Ishikawa (cell line): ENCODE measurements around the gene SLC8A1.

Experiments
- CEBPB ChIP-seq: IDR thresholded peaks from 2 replicates; pipeline ENCODE4 v1.6.1; 2012
- CREB1 ChIP-seq: IDR thresholded peaks from 2 replicates; pipeline ENCODE4 v1.6.1; 2012; ENCODE audit warnings: low read depth
- EGR1 ChIP-seq: IDR thresholded peaks from 2 replicates; pipeline ENCODE4 v1.6.1; 2012
- EP300 ChIP-seq: IDR thresholded peaks from 2 replicates; pipeline ENCODE4 v1.6.1; 2012; ENCODE audit warnings: borderline replicate concordance
- FOXM1 ChIP-seq: IDR thresholded peaks from 2 replicates; pipeline ENCODE4 v1.6.1; 2012; ENCODE audit warnings: low read depth, borderline replicate concordance
- MAX ChIP-seq: IDR thresholded peaks from 2 replicates; pipeline ENCODE4 v1.6.1; 2012
- RAD21 ChIP-seq: IDR thresholded peaks from 2 replicates; pipeline ENCODE4 v1.6.1; 2012; ENCODE audit warnings: low read depth
- TAF1 ChIP-seq: IDR thresholded peaks from 2 replicates; pipeline ENCODE4 v1.6.1; 2012; ENCODE audit warnings: low read depth, mild to moderate bottlenecking
- TEAD4 ChIP-seq: IDR thresholded peaks from 2 replicates; pipeline ENCODE4 v1.6.1; 2012
- ZBTB7A ChIP-seq: IDR thresholded peaks from 2 replicates; pipeline ENCODE4 v1.6.1; 2012; ENCODE audit warnings: low read depth
- TF ChIP-seq, protein P1 (sequence below): IDR thresholded peaks from 2 replicates; pipeline ENCODE4 v1.6.1; 2012; ENCODE audit warnings: low read depth, mild to moderate bottlenecking

DNA sequence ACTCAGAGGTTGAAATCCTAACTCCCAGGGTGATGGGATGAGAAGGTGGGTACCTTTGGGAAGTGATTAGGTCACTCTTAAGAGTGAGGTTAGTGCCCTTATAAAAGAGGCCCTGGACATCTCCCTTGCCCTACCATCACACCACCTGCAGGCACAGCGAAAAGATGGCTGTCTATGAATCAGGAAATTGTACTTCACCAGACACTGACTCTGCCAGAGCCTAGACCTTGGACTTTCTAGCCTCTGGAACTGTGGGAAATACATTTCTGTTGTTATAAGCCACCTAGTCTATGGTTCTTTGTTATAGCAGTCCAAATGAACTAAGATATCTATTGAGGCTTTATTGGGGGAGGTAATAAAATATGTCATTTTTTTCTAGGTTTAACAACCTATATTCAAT lies 203.6 kb downstream of the SLC8A1 start:
- TF ChIP-seq EP300: no peak
- no peak for TF ChIP-seq FOXM1
- TF ChIP-seq TAF1: no peak
- no peak for TF ChIP-seq CEBPB
- TF ChIP-seq MAX: no peak
- TF ChIP-seq RAD21: no peak
- no peak for TF ChIP-seq TEAD4
- no peak for TF ChIP-seq CREB1
- TF ChIP-seq, protein P1, sequence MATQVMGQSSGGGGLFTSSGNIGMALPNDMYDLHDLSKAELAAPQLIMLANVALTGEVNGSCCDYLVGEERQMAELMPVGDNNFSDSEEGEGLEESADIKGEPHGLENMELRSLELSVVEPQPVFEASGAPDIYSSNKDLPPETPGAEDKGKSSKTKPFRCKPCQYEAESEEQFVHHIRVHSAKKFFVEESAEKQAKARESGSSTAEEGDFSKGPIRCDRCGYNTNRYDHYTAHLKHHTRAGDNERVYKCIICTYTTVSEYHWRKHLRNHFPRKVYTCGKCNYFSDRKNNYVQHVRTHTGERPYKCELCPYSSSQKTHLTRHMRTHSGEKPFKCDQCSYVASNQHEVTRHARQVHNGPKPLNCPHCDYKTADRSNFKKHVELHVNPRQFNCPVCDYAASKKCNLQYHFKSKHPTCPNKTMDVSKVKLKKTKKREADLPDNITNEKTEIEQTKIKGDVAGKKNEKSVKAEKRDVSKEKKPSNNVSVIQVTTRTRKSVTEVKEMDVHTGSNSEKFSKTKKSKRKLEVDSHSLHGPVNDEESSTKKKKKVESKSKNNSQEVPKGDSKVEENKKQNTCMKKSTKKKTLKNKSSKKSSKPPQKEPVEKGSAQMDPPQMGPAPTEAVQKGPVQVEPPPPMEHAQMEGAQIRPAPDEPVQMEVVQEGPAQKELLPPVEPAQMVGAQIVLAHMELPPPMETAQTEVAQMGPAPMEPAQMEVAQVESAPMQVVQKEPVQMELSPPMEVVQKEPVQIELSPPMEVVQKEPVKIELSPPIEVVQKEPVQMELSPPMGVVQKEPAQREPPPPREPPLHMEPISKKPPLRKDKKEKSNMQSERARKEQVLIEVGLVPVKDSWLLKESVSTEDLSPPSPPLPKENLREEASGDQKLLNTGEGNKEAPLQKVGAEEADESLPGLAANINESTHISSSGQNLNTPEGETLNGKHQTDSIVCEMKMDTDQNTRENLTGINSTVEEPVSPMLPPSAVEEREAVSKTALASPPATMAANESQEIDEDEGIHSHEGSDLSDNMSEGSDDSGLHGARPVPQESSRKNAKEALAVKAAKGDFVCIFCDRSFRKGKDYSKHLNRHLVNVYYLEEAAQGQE: no peak
- no peak for TF ChIP-seq ZBTB7A
- no peak for TF ChIP-seq EGR1
